HepG2 (cell line): ENCODE data around the gene GPER1.

ENCODE experiments used
- ATF2 ChIP-seq: sonication (generic); formaldehyde crosslinking; IDR thresholded peaks from 2 replicates; pipeline ENCODE4 v1.4.0; 2020; ENCODE audit warnings: missing genetic modification reagents
- ATF5 ChIP-seq: sonication (generic); formaldehyde crosslinking; IDR thresholded peaks from 2 replicates; pipeline ENCODE4 v1.4.0; 2020; ENCODE audit warnings: mild to moderate bottlenecking, low read depth, missing genetic modification reagents
- CBFB ChIP-seq: sonication (generic); formaldehyde crosslinking; IDR thresholded peaks from 2 replicates; pipeline ENCODE4 v1.4.0; 2020; ENCODE audit warnings: missing genetic modification reagents
- CEBPZ ChIP-seq: IDR thresholded peaks from 2 replicates; pipeline ENCODE4 v1.6.1; 2012; ENCODE audit warnings: low read length, improper control_type of control experiment
- DBP ChIP-seq: sonication (generic); formaldehyde crosslinking; IDR thresholded peaks from 2 replicates; pipeline ENCODE4 v1.4.0; 2020; ENCODE audit warnings: missing genetic modification reagents; ENCODE audit errors: not compliant biosample characterization
- DMAP1 ChIP-seq: IDR thresholded peaks from 2 replicates; pipeline ENCODE4 v1.6.1; 2016
- KAT7 ChIP-seq: IDR thresholded peaks from 2 replicates; pipeline ENCODE4 v1.6.1; 2018; ENCODE audit warnings: borderline replicate concordance, missing compliant biosample characterization
- MEF2D ChIP-seq: sonication (generic); formaldehyde crosslinking; IDR thresholded peaks from 2 replicates; pipeline ENCODE4 v1.5.1; 2020; ENCODE audit warnings: mild to moderate bottlenecking, missing genetic modification reagents
- SAFB2 ChIP-seq: sonication (generic); formaldehyde crosslinking; IDR thresholded peaks from 2 replicates; pipeline ENCODE4 v1.5.1; 2020; ENCODE audit warnings: missing genetic modification reagents, low read depth, mild to moderate bottlenecking, borderline replicate concordance
- ZFP91 ChIP-seq: sonication (generic); formaldehyde crosslinking; IDR thresholded peaks from 2 replicates; pipeline ENCODE4 v1.9.0; 2022; ENCODE audit warnings: missing genetic modification reagents, mild to moderate bottlenecking, borderline replicate concordance
- ZNF274 ChIP-seq: sonication (generic); formaldehyde crosslinking; IDR thresholded peaks from 2 replicates; pipeline ENCODE4 v1.5.1; 2020; ENCODE audit warnings: mild to moderate bottlenecking, missing genetic modification reagents
- ZNF605 ChIP-seq: sonication (generic); formaldehyde crosslinking; IDR thresholded peaks from 2 replicates; pipeline ENCODE4 v1.8.0; 2022; ENCODE audit warnings: mild to moderate bottlenecking, missing genetic modification reagents

- no peak for TF ChIP-seq DMAP1 (CRISPR knock-in tag)
- no peak for TF ChIP-seq MEF2D
- TF ChIP-seq ATF5 (CRISPR knock-in tag) = no peak
- TF ChIP-seq KAT7 (CRISPR knock-in tag) = no peak
- no peak for TF ChIP-seq ZFP91 (CRISPR knock-in tag)
- TF ChIP-seq CEBPZ = no peak
- no peak for TF ChIP-seq SAFB2 (CRISPR knock-in tag)
- TF ChIP-seq ZNF605 (CRISPR knock-in tag) = no peak
- no peak for TF ChIP-seq DBP (CRISPR knock-in tag)
- no peak for TF ChIP-seq CBFB (CRISPR knock-in tag)
- TF ChIP-seq ATF2 = no peak
- no peak for TF ChIP-seq ZNF274 (CRISPR knock-in tag)
These were observed 7.0 kb downstream of the GPER1 start for GRCh38 chr7:1094870-1095269.
